GM23338 (cell line): Measurements from ENCODE around the gene WIPF3. TPM values are rescaled to one million over a fixed set of nuclear protein-coding genes. Genes with fewer than 3 reads are reported as not detected.

Experiments
- ATAC-seq: fragments of 200-7000 bp; cut with Tn5 transposase; 3 replicates; pipeline ENCODE4 v1.9.1; 2020
- DNase-seq: peaks from one replicate; pipeline ENCODE4 v3.0.0-alpha.2; 2015; ENCODE audit warnings: low spot score
- H2AFZ ChIP-seq: fragments of 200-600 bp; sonication (generic); 2 replicates; pipeline ENCODE4 v1.8.0; 2016; ENCODE audit warnings: antibody characterized with exemption, mild to moderate bottlenecking, moderate library complexity
- H3F3A ChIP-seq: fragments of 200-600 bp; sonication (generic); replicated peaks from 2 replicates; pipeline ENCODE4 v1.8.0; 2017; ENCODE audit warnings: antibody characterized with exemption, mixed run types, low read depth
- H3K27ac ChIP-seq: fragments of 200-600 bp; sonication (generic); 2 replicates; pipeline ENCODE4 v1.6.1; 2016; ENCODE audit warnings: low read depth
- H3K27me3 ChIP-seq: fragments of 200-600 bp; sonication (generic); 2 replicates; pipeline ENCODE4 v1.8.0; 2016; ENCODE audit warnings: mild to moderate bottlenecking, mixed run types, moderate library complexity; ENCODE audit not compliant: insufficient read depth
- H3K36me3 ChIP-seq: fragments of 200-600 bp; sonication (generic); 2 replicates; pipeline ENCODE4 v1.8.0; 2016; ENCODE audit warnings: mild to moderate bottlenecking; ENCODE audit not compliant: insufficient read depth
- H3K4me1 ChIP-seq: fragments of 200-600 bp; sonication (generic); 2 replicates; pipeline ENCODE4 v1.8.0; 2016; ENCODE audit warnings: mild to moderate bottlenecking, moderate library complexity; ENCODE audit not compliant: insufficient read depth
- H3K4me2 ChIP-seq: fragments of 200-600 bp; sonication (generic); 2 replicates; pipeline ENCODE4 v1.7.1; 2017; ENCODE audit warnings: mixed run types
- H3K4me3 ChIP-seq: fragments of 200-600 bp; sonication (generic); 2 replicates; pipeline ENCODE4 v1.6.1; 2016; ENCODE audit warnings: mixed run types
- H3K79me2 ChIP-seq: fragments of 200-600 bp; sonication (generic); replicated peaks from 2 replicates; pipeline ENCODE4 v1.8.0; 2017; ENCODE audit warnings: mild to moderate bottlenecking; ENCODE audit not compliant: insufficient read depth
- H3K9me2 ChIP-seq: fragments of 200-600 bp; sonication (generic); 2 replicates; pipeline ENCODE4 v1.8.0; 2017; ENCODE audit not compliant: insufficient read depth
- H4K20me1 ChIP-seq: fragments of 200-600 bp; sonication (generic); replicated peaks from 2 replicates; pipeline ENCODE4 v1.8.0; 2017; ENCODE audit warnings: mild to moderate bottlenecking; ENCODE audit not compliant: insufficient read depth
- H3K27ac Mint-ChIP-seq: 2 replicates; pipeline ENCODE4 v1.8.0; 2020; ENCODE audit warnings: inconsistent platforms, mild to moderate bottlenecking, moderate library complexity, mixed read lengths
- H3K27me3 Mint-ChIP-seq: 3 replicates; pipeline ENCODE4 v1.8.0; 2022; ENCODE audit warnings: low read depth, mild to moderate bottlenecking, moderate library complexity, mixed read lengths, inconsistent platforms; ENCODE audit not compliant: insufficient read depth, poor library complexity
- H3K36me3 Mint-ChIP-seq: 3 replicates; pipeline ENCODE4 v1.8.0; 2021; ENCODE audit warnings: low read depth, mild to moderate bottlenecking, inconsistent platforms, moderate library complexity, mixed read lengths
- H3K4me1 Mint-ChIP-seq: 3 replicates; pipeline ENCODE4 v1.8.0; 2020; ENCODE audit warnings: mild to moderate bottlenecking, inconsistent platforms, mixed read lengths
- H3K4me3 Mint-ChIP-seq: 3 replicates; pipeline ENCODE4 v1.8.0; 2021; ENCODE audit warnings: moderate library complexity, mild to moderate bottlenecking, inconsistent platforms, mixed read lengths
- H3K9me3 Mint-ChIP-seq: 3 replicates; pipeline ENCODE4 v1.8.0; 2020; ENCODE audit warnings: moderate library complexity, mild to moderate bottlenecking, inconsistent platforms, mixed read lengths
- CREB1 ChIP-seq: fragments of 250-450 bp; sonication (Bioruptor Pico); IDR thresholded peaks from 2 replicates; pipeline ENCODE4 v1.5.0; 2020; ENCODE audit warnings: low read depth, mild to moderate bottlenecking, moderate library complexity
- ETS1 ChIP-seq: IDR thresholded peaks from 2 replicates; pipeline ENCODE4 v1.6.1; 2016; ENCODE audit warnings: antibody characterized with exemption
- EZH2 ChIP-seq: fragments of 200-600 bp; sonication (generic); IDR thresholded peaks from one replicate; pipeline ENCODE4 v1.8.0; 2017; ENCODE audit warnings: antibody characterized with exemption, mild to moderate bottlenecking, low read depth; ENCODE audit not compliant: unreplicated experiment
- NANOG ChIP-seq: IDR thresholded peaks from 2 replicates; pipeline ENCODE4 v1.6.1; 2016; ENCODE audit warnings: antibody characterized with exemption, borderline replicate concordance
- POLR2AphosphoS5 ChIP-seq: IDR thresholded peaks from 2 replicates; pipeline ENCODE4 v1.6.1; 2016; ENCODE audit warnings: antibody characterized with exemption, low read depth
- ZNF331 ChIP-seq: fragments of 250-450 bp; sonication (Bioruptor Pico); IDR thresholded peaks from 2 replicates; pipeline ENCODE4 v1.5.0; 2020; ENCODE audit warnings: low read depth, mild to moderate bottlenecking, moderate library complexity
- ZNF462 ChIP-seq: fragments of 250-450 bp; sonication (Bioruptor Pico); IDR thresholded peaks from 2 replicates; pipeline ENCODE4 v1.5.0; 2020; ENCODE audit warnings: mild to moderate bottlenecking, moderate library complexity
- polyA plus RNA-seq: library from polyadenylated mRNA; unstranded; fragments of >200 nt; fragmentation: Nextera tagmentation; extraction: Ambion mirVana; gene quantifications from 2 replicates; pipeline ENCODE4 v1.2.1, GENCODE V29; 2016
- total RNA-seq: library from RNA; depleted of rRNA; stranded (reverse); fragments of >200 nt; shearing (Covaris generic); gene quantifications from 2 replicates; pipeline ENCODE4 v1.2.3, GENCODE V29; 2014

WIPF3 gene
- total and polyA plus RNA-seq, 2 experiments from 2014 or later = 5.7 to 11.4 TPM

- no peak for TF ChIP-seq ZNF462 (CRISPR knock-in tag)
- TF ChIP-seq CREB1 = no peak
These were observed 46.8 kb downstream of the WIPF3 start (continued) for GRCh38 chr7:29853072-29853471.

- H3K4me2 ChIP-seq = no peak overlapping the region
- peaks cover 22% of the 10 kb centered on the region for H3K4me1 Mint-ChIP-seq
- H3K4me3 Mint-ChIP-seq = no peak overlapping the region
- H3K27me3 ChIP-seq = no peaks in the 10 kb centered on the region
- H3K27me3 Mint-ChIP-seq = no peaks in the 10 kb centered on the region
- no peak overlapping the region for H2AFZ ChIP-seq
- H3K9me2 ChIP-seq = no peaks in the 10 kb centered on the region; the same call in 1 of the 2 replicates
- peak; percentile 26; the same call in 1 of the 3 replicates for ATAC-seq
- H3K4me3 ChIP-seq = no peak overlapping the region
- H3K27ac ChIP-seq = no peak overlapping the region
- DNase-seq = no peak
- H3K36me3 ChIP-seq = no peaks in the 10 kb centered on the region
- H3K79me2 ChIP-seq = no peaks in the 10 kb centered on the region
- no peaks in the 10 kb centered on the region for H3K9me3 Mint-ChIP-seq
- H3K4me1 ChIP-seq = peaks cover 13% of the 10 kb centered on the region; the same call in 1 of the 2 replicates
- no peaks in the 10 kb centered on the region; the same call in 1 of the 2 replicates for H3F3A ChIP-seq
- no peaks in the 10 kb centered on the region for H3K36me3 Mint-ChIP-seq
- H4K20me1 ChIP-seq = no peaks in the 10 kb centered on the region
- H3K27ac Mint-ChIP-seq = no peak overlapping the region
- TF ChIP-seq ZNF331 (CRISPR knock-in tag) (no peak), ZNF462 (CRISPR knock-in tag) (no peak), POLR2AphosphoS5 (no peak), NANOG (no peak), ETS1 (no peak), EZH2 (no peak), CREB1 (no peak)
These were observed 47.5 kb downstream of the WIPF3 start for GRCh38 chr7:29853789-29854188.
